ENCODE measurements around the gene CFAP46.

GRCh38 chr10:132793213-132793612, 149.2 kb downstream of the CFAP46 start:
- TF ChIP-seq, protein P1, sequence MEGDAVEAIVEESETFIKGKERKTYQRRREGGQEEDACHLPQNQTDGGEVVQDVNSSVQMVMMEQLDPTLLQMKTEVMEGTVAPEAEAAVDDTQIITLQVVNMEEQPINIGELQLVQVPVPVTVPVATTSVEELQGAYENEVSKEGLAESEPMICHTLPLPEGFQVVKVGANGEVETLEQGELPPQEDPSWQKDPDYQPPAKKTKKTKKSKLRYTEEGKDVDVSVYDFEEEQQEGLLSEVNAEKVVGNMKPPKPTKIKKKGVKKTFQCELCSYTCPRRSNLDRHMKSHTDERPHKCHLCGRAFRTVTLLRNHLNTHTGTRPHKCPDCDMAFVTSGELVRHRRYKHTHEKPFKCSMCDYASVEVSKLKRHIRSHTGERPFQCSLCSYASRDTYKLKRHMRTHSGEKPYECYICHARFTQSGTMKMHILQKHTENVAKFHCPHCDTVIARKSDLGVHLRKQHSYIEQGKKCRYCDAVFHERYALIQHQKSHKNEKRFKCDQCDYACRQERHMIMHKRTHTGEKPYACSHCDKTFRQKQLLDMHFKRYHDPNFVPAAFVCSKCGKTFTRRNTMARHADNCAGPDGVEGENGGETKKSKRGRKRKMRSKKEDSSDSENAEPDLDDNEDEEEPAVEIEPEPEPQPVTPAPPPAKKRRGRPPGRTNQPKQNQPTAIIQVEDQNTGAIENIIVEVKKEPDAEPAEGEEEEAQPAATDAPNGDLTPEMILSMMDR (IDR thresholded peaks at IDR 0.05; ENCODE audit: insufficient read depth, low read length, poor library complexity, severe bottlenecking), result no peak
- TF ChIP-seq EZH2phosphoT487 (conservative IDR thresholded peaks at IDR 0.05; ENCODE audit: low read length), result no peak

Measured in SU-DHL-6 (cell line).